CD4-positive, alpha-beta T cell (primary cell): Measurements from ENCODE around the gene TUBA8. TPM values are rescaled to one million over a fixed set of nuclear protein-coding genes. Genes with fewer than 3 reads are reported as not detected.

Experiments used
- ATAC-seq: fragments of 200-7000 bp; cut with Tn5 transposase; one replicate; pipeline ENCODE4 v1.10.0; 2022; ENCODE audit warnings: mild to moderate bottlenecking; ENCODE audit not compliant: poor library complexity
- CTCF ChIA-PET: fragments of 350-600 bp; sonication (Branson Sonifier 250); formaldehyde crosslinking; loops from one replicate; lab custom pipeline; 2021; ENCODE audit warnings: antibody characterized with exemption, inconsistent platforms; lab: Charles Lee
- POLR2A ChIA-PET: fragments of 350-600 bp; sonication (Branson Sonifier 250); formaldehyde crosslinking; loops from one replicate; lab custom pipeline; 2021; ENCODE audit warnings: antibody characterized with exemption, inconsistent platforms; lab: Charles Lee
- DNase-seq, 14 experiments: peaks; one replicate each; pipeline ENCODE4 v3.0.0-alpha.2; 2013 to 2020; ENCODE audit warnings: mixed read lengths in 2 of 14
- H3K27ac ChIP-seq, 2 donors: one replicate each; pipeline versions ENCODE4 v1.5.1 to v1.7.0; 2013; ENCODE audit warnings: low read length in 2 of 2, low read depth in 1 of 2, mild to moderate bottlenecking in 1 of 2
- H3K27me3 ChIP-seq, 2 experiments: 1 replicate in 1 of 2; 2 replicates in 1 of 2; pipeline versions ENCODE4 v1.6.1 to v1.7.0; 2013; ENCODE audit warnings: low read length in 2 of 2, control low read depth in 1 of 2, mild to moderate bottlenecking in 1 of 2, moderate library complexity in 1 of 2; ENCODE audit not compliant: insufficient read depth in 2 of 2, control insufficient read depth in 1 of 2
- H3K36me3 ChIP-seq: one replicate; pipeline ENCODE4 v1.6.1; 2013; ENCODE audit warnings: low read length, control low read depth; ENCODE audit not compliant: insufficient read depth
- H3K4me1 ChIP-seq: one replicate; pipeline ENCODE4 v1.6.1; 2013; ENCODE audit warnings: low read length, control low read depth; ENCODE audit not compliant: insufficient read depth
- H3K4me3 ChIP-seq: one replicate; pipeline ENCODE4 v1.5.1; 2013; ENCODE audit warnings: mild to moderate bottlenecking, low read length, moderate library complexity
- H3K9me3 ChIP-seq, 2 experiments: 1 replicate in 1 of 2; 2 replicates in 1 of 2; pipeline versions ENCODE4 v1.6.1 to v1.7.0; 2013; ENCODE audit warnings: low read length in 2 of 2, mild to moderate bottlenecking in 2 of 2, control low read depth in 1 of 2, moderate library complexity in 1 of 2; ENCODE audit not compliant: control insufficient read depth in 1 of 2, insufficient read depth in 1 of 2
- H3K27ac Mint-ChIP-seq: one replicate; pipeline ENCODE4 v1.8.0; 2020; ENCODE audit warnings: mixed read lengths
- H3K27me3 Mint-ChIP-seq: one replicate; pipeline ENCODE4 v1.8.0; 2021; ENCODE audit warnings: mixed read lengths
- H3K36me3 Mint-ChIP-seq: one replicate; pipeline ENCODE4 v1.8.0; 2021; ENCODE audit warnings: low read depth, mixed read lengths
- H3K4me1 Mint-ChIP-seq: one replicate; pipeline ENCODE4 v1.8.0; 2021; ENCODE audit warnings: low read depth, mixed read lengths
- H3K4me3 Mint-ChIP-seq: one replicate; pipeline ENCODE4 v1.8.0; 2020; ENCODE audit warnings: mild to moderate bottlenecking, mixed read lengths
- H3K9me3 Mint-ChIP-seq: one replicate; pipeline ENCODE4 v1.8.0; 2020; ENCODE audit warnings: mixed read lengths
- CTCF ChIP-seq: fragments of 200-600 bp; IDR thresholded peaks from one replicate; pipeline ENCODE4 v1.8.0; 2022; ENCODE audit warnings: antibody characterized with exemption, mild to moderate bottlenecking
- intact Hi-C, 2 experiments: fragments of 100-400 bp; cut with DNase I in 1 of 2; cut with micrococcal nuclease in 1 of 2; formaldehyde crosslinking; loops; one replicate each; pipeline versions ENCODE4 v1.15.1 to v1.9.0; 2023 to 2025; cut with DNase I, micrococcal nuclease
- total RNA-seq, 174 experiments: library from RNA in 2 of 174; stranded (reverse) in 2 of 174; gene quantifications; one replicate each; pipeline ENCODE4 v1.2.3 and lab custom pipeline; 2021 to 2026

TUBA8 gene
- total RNA-seq, 2 experiments from 2014 or later = 0.47 to 1.1 TPM

GRCh38 chr22:18079706-18080233 lies 30.8 kb upstream of the TUBA8 start:
- Mint-ChIP-seq H3K4me3 (peak overlapping the region; percentile 75), H3K4me1 (peaks cover 67% of the 10 kb centered on the region), H3K36me3 (peaks cover 62% of the 10 kb centered on the region), H3K27ac (peak overlapping the region; percentile 94), H3K9me3 (no peaks in the 10 kb centered on the region), H3K27me3 (no peaks in the 10 kb centered on the region)
- no peak overlapping the region for H3K27ac ChIP-seq
- no peaks in the 10 kb centered on the region for H3K27me3 ChIP-seq
- ATAC-seq (no peak), DNase-seq (no peak)
- H3K9me3 ChIP-seq = no peaks in the 10 kb centered on the region
- TF ChIP-seq CTCF = no peak
- peaks cover 50% of the 10 kb centered on the region for H3K36me3 ChIP-seq
- H3K4me3 ChIP-seq = no peak overlapping the region
- H3K4me1 ChIP-seq = peaks cover 29% of the 10 kb centered on the region
- ChIA-PET CTCF (no interaction called here), POLR2A (no interaction called here)
- intact Hi-C loops = loop anchor here (2.0 to 5.0 kb wide), 6 partner anchors 71 to 1002 kb away; partner anchors contain the start of genes BCL2L13 (in 1 of the 2), IL17RA (in 1 of the 2) and USP18 (in 1 of the 2)

GRCh38 chr22:18081416-18081815 lies 29.2 kb upstream of the TUBA8 start:
- H3K4me3 ChIP-seq = no peak overlapping the region
- intact Hi-C loops = no loop called here
- ATAC-seq (no peak), DNase-seq (no peak)
- Mint-ChIP-seq H3K9me3 (no peaks in the 10 kb centered on the region), H3K27me3 (no peaks in the 10 kb centered on the region), H3K36me3 (peaks cover 78% of the 10 kb centered on the region), H3K4me1 (peaks cover 59% of the 10 kb centered on the region), H3K27ac (peak overlapping the region; percentile 48), H3K4me3 (peak overlapping the region; percentile 15)
- TF ChIP-seq CTCF = no peak
- H3K4me1 ChIP-seq = peaks cover 26% of the 10 kb centered on the region
- peaks cover 65% of the 10 kb centered on the region for H3K36me3 ChIP-seq
- no peaks in the 10 kb centered on the region for H3K9me3 ChIP-seq
- H3K27me3 ChIP-seq = no peaks in the 10 kb centered on the region
- POLR2A ChIA-PET = no interaction called here
- CTCF ChIA-PET = no interaction called here
- no peak overlapping the region for H3K27ac ChIP-seq

GRCh38 chr22:18082467-18082866 lies 28.1 kb upstream of the TUBA8 start:
- Histone ChIP-seq H3K27me3 (no peaks in the 10 kb centered on the region), H3K9me3 (no peaks in the 10 kb centered on the region), H3K4me3 (no peak overlapping the region), H3K4me1 (peaks cover 15% of the 10 kb centered on the region), H3K36me3 (peaks cover 71% of the 10 kb centered on the region), H3K27ac (no peak overlapping the region)
- Mint-ChIP-seq H3K27me3 (no peaks in the 10 kb centered on the region), H3K9me3 (no peaks in the 10 kb centered on the region), H3K27ac (no peak overlapping the region), H3K4me3 (peak overlapping the region; percentile 17), H3K36me3 (peaks cover 87% of the 10 kb centered on the region), H3K4me1 (peaks cover 50% of the 10 kb centered on the region)
- POLR2A ChIA-PET = no interaction called here
- CTCF ChIA-PET = no interaction called here
- intact Hi-C loops = no loop called here
- no peak for ATAC-seq
- no peak for DNase-seq
- no peak for TF ChIP-seq CTCF
